HG03521 (cell line): ENCODE results near the gene MRPL44.
"Not testable (repeated sequence)": the region's sequence is repeated elsewhere in the genome, so short reads cannot be mapped to it uniquely, and the experiment has no call there.

Source experiments
- ATAC-seq: cut with Tn5 transposase; IDR thresholded peaks from one replicate; pipeline ENCODE4 v1.9.1; 2021; ENCODE audit warnings: mild to moderate bottlenecking, moderate library complexity; ENCODE audit not compliant: unreplicated experiment

MRPL44 gene

DNA sequence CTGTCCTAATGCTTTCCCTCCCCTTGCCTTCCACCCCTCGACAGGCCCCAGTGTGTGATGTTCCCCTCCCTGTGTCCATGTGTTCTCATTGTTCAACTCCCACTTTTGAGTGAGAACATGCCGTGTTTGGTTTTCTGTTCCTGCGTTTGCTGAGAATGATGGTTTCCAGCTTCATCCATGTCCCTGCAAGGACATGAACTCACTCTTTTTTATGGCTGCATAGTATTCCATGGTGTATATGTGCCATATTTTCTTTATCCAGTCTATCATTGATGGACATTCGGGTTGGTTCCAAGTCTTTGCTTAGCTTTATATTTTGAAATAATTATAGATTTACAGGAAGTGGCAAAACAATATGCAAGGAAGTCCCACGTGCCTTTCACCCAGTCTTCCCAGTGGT, 43.4 kb downstream of the MRPL44 start:
- not testable (repeated sequence) for ATAC-seq

- no peak for ATAC-seq
Observed at GRCh38 chr2:224004105-224004695, 46.9 kb downstream of the MRPL44 start.

DNA sequence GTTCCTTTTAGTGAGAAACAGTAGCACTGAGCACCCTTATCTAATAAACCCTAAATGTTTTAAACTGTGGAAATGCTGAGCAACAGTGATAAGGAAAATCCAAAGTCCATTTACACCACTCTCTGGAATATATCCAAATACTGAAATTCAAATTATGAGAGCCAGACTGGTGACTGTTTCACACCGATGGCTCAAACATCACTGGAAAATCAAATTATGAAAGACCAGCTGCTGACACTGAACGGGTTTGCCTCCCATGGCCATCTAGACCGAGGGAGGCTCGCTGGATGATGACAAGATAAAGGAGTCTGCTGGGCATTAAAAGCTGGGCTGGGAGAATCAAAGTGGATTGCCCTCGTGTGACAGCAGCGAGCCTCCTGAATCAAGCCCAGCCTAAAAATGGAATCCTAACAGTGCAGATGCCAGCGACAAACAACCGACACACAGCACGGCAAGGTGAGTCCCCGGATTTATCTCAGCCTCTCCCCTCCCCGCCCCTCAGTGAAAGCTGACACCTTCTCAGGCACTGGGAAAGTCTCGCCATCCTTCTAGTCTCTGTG, 51.5 kb downstream of the MRPL44 start:
- ATAC-seq: no peak

- no peak for ATAC-seq
Observed at GRCh38 chr2:224009605-224010315, 52.5 kb downstream of the MRPL44 start.

DNA sequence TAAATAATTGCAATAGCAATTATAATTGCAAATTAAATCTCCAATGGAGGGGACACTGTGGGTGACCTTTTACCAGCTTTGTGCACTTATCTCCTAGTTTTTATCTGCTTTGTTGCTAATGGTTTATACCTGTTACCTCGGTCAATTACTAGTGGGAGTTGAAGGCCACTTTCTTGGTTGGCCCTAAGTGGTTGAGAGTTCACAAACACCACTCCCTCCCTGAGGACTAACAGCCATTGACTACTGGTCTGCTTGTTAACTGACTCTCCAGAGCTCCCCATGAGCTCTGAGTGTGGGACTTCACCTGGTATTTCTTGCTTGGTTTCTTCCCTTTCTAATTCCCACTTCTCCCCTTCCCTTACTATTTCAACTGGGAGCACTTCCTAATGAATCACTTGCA, 54.6 kb downstream of the MRPL44 start:
- ATAC-seq: no peak

DNA sequence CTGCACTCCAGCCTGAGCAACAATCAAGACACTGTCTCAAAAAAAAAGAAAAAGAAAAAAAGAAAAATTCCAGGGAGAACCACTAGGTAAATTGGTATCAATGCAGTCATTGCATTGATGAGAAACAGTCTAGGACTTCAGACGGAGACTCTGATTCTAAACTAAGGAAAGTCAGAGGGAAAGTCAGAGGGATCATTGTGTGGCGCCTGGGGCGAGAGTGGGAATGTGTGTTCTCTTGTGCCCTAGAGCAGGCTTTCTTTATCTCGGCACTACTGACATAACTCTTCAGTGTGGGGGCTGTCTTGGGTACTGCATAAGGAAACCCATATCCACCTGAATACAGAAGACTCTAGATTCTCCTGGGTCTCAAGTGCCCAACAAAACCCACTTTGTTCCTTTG, 57.1 kb downstream of the MRPL44 start:
- no peak for ATAC-seq

GRCh38 chr2:224016963-224017362, 59.7 kb downstream of the MRPL44 start:
- no peak for ATAC-seq
